Lung (tissue), 12 donors: ENCODE results near the gene TRAF2. TPM values are rescaled to one million over a fixed set of nuclear protein-coding genes. Genes with fewer than 3 reads are reported as not detected.
"Not testable (repeated sequence)": the region's sequence is repeated elsewhere in the genome, so short reads cannot be mapped to it uniquely, and the experiment has no call there.

Experiments
- ATAC-seq: fragments of 200-7000 bp; cut with Tn5 transposase; one replicate; pipeline ENCODE4 v1.9.1; 2020; ENCODE audit warnings: moderate number of reproducible peaks; ENCODE audit not compliant: insufficient read depth, low FRiP score
- DNase-seq, 3 donors: peaks; one replicate each; pipeline ENCODE4 v3.0.0-alpha.2; 2013 to 2017
- H3K27ac ChIP-seq, 2 donors: one replicate each; pipeline ENCODE4 v1.5.1; 2013; ENCODE audit warnings: mild to moderate bottlenecking in 2 of 2, moderate library complexity in 2 of 2, control low read depth in 1 of 2, inconsistent platforms in 1 of 2, low read depth in 1 of 2, low read length in 1 of 2
- H3K27me3 ChIP-seq, 3 donors: one replicate each; pipeline ENCODE4 v1.5.1; 2013; ENCODE audit warnings: low read length in 2 of 3; ENCODE audit not compliant: control insufficient read depth in 3 of 3, insufficient read depth in 3 of 3
- H3K36me3 ChIP-seq, 4 donors: one replicate each; pipeline ENCODE4 v1.5.1; 2013; ENCODE audit warnings: low read length in 4 of 4, mild to moderate bottlenecking in 1 of 4, moderate library complexity in 1 of 4; ENCODE audit not compliant: control insufficient read depth in 4 of 4, insufficient read depth in 4 of 4
- H3K4me1 ChIP-seq, 5 donors: one replicate each; pipeline ENCODE4 v1.5.1; 2013; ENCODE audit warnings: low read length in 5 of 5, mild to moderate bottlenecking in 2 of 5, moderate library complexity in 1 of 5; ENCODE audit not compliant: control insufficient read depth in 5 of 5, insufficient read depth in 5 of 5
- H3K4me3 ChIP-seq: one replicate; pipeline ENCODE4 v1.5.1; 2013; ENCODE audit warnings: mild to moderate bottlenecking, control low read depth, moderate library complexity
- H3K9ac ChIP-seq, 2 donors: one replicate each; pipeline ENCODE4 v1.5.1; 2013; ENCODE audit warnings: low read length in 2 of 2, control low read depth in 1 of 2; ENCODE audit not compliant: insufficient read depth in 1 of 2
- H3K9me3 ChIP-seq, 4 donors: one replicate each; pipeline ENCODE4 v1.5.1; 2013; ENCODE audit warnings: low read length in 3 of 4, mild to moderate bottlenecking in 1 of 4, moderate library complexity in 1 of 4; ENCODE audit not compliant: control insufficient read depth in 4 of 4, insufficient read depth in 3 of 4
- CTCF ChIP-seq: IDR thresholded peaks from 2 replicates; pipeline ENCODE4 v1.5.1; 2012; ENCODE audit warnings: mild to moderate bottlenecking; ENCODE audit errors: control extremely low read depth, extremely low read depth
- WGBS, 2 donors: extraction: QIAGEN DNeasy Blood & Tissue Kit; methylation state at CpG; one replicate each; pipeline ENCODE4 v1.1.7; 2013; 5-methylcytosine and 5-hydroxymethylcytosine counted together
- polyA plus RNA-seq, 2 donors: library from polyadenylated mRNA; stranded (reverse); fragments of 200-250 nt; gene quantifications; one replicate each; pipeline ENCODE4 v1.2.1, GENCODE V29; 2013
- total RNA-seq, 2 donors: library from RNA; depleted of rRNA in 1 of 2; stranded (reverse); fragments of >200 nt in 1 of 2; gene quantifications; one replicate each; pipeline ENCODE4 v1.2.1, GENCODE V29; 2014 to 2021
- donor health status: control.
- donor health status: control.
- donor health status: Bipolar disorder and iron deficiency.
- donor health status: healthy.
- donor health status: DM: yes; HTN: yes; CAD: no.

The TRAF2 gene
- total and polyA plus RNA-seq, 4 donors: 11.3 to 19.1 (median 15.2) TPM

GRCh38 chr9:136840877-136841645 lies 45.3 kb upstream of the TRAF2 start:
- Histone ChIP-seq H3K9ac (no peak overlapping the region), H3K9me3 (peaks cover 0 to 1% (median 0%) of the 10 kb centered on the region in 4 donors), H3K27ac (no peak overlapping the region), H3K4me1 (peaks cover 0 to 23% (median 10%) of the 10 kb centered on the region in 5 donors), H3K4me3 (no peak overlapping the region), H3K27me3 (peaks cover 3 to 11% (median 4%) of the 10 kb centered on the region in 3 donors), H3K36me3 (peaks cover 0 to 33% (median 2%) of the 10 kb centered on the region in 4 donors)
- no peak for TF ChIP-seq CTCF
- 77 to 80% methylated on average over 28 of the region's 28 CpGs for WGBS, 2 donors
- DNase-seq: peak; percentile 53 to 70 (median 65)
- no peak for ATAC-seq

GRCh38 chr9:136841646-136842379 lies 44.5 kb upstream of the TRAF2 start:
- H3K4me3 ChIP-seq, ATAC-seq, DNase-seq, H3K9me3 ChIP-seq, H3K27ac ChIP-seq, H3K9ac ChIP-seq: not testable (repeated sequence)
- WGBS, 2 donors: 53 to 59% methylated on average over 16 of the region's 16 CpGs
- peaks cover 0 to 23% (median 10%) of the 10 kb centered on the region in 5 donors for H3K4me1 ChIP-seq
- H3K36me3 ChIP-seq: peaks cover 0 to 30% (median 2%) of the 10 kb centered on the region in 4 donors
- peaks cover 3 to 16% (median 8%) of the 10 kb centered on the region in 3 donors for H3K27me3 ChIP-seq

GRCh38 chr9:136842380-136842948 lies 43.9 kb upstream of the TRAF2 start, which contains the start of gene AJM1:
AJM1 (plus strand) TSS chr9:136842478; CDS start chr9:136844415, 1,937 bp downstream.
- peak; percentile 69 for TF ChIP-seq CTCF
- ATAC-seq: peak; percentile 78
- 1% methylated on average over 21 to 24 of the region's 27 CpGs for WGBS, 2 donors
- Histone ChIP-seq H3K4me1 (peaks cover 0 to 23% (median 12%) of the 10 kb centered on the region in 5 donors), H3K27me3 (peaks cover 3 to 17% (median 8%) of the 10 kb centered on the region in 3 donors), H3K36me3 (peaks cover 0 to 30% (median 2%) of the 10 kb centered on the region in 4 donors)
- not testable (repeated sequence) for H3K9ac ChIP-seq, H3K4me3 ChIP-seq, H3K27ac ChIP-seq, H3K9me3 ChIP-seq
- peak; percentile 78 to 84 (median 83) for DNase-seq

- DNase-seq: not testable (repeated sequence)
These were observed 43.0 kb upstream of the TRAF2 start for GRCh38 chr9:136843159-136843800.

GRCh38 chr9:136843801-136844740 lies 42.2 kb upstream of the TRAF2 start:
- peaks cover 2 to 31% (median 13%) of the 10 kb centered on the region in 5 donors for H3K4me1 ChIP-seq
- WGBS, 2 donors: 5 to 6% methylated on average over 61 to 99 of the region's 99 CpGs
- not testable (repeated sequence) for H3K9me3 ChIP-seq, ATAC-seq, H3K27ac ChIP-seq, H3K9ac ChIP-seq, H3K4me3 ChIP-seq
- peaks cover 0 to 16% (median 2%) of the 10 kb centered on the region in 4 donors for H3K36me3 ChIP-seq
- DNase-seq: peak in 1 of 3 donors; percentile 63
- peaks cover 3 to 21% (median 8%) of the 10 kb centered on the region in 3 donors for H3K27me3 ChIP-seq

More at GRCh38 chr9:136843159-136843800, 43.0 kb upstream of the TRAF2 start:
- H3K27ac ChIP-seq, H3K9me3 ChIP-seq, ATAC-seq, H3K9ac ChIP-seq, H3K4me3 ChIP-seq: not testable (repeated sequence)
- 15 to 17% methylated on average over 20 to 21 of the region's 21 CpGs for WGBS, 2 donors
- peaks cover 3 to 21% (median 8%) of the 10 kb centered on the region in 3 donors for H3K27me3 ChIP-seq
- H3K4me1 ChIP-seq: peaks cover 2 to 30% (median 13%) of the 10 kb centered on the region in 5 donors
- peaks cover 0 to 24% (median 2%) of the 10 kb centered on the region in 4 donors for H3K36me3 ChIP-seq
